HG02798 (cell line): ENCODE results near the gene H19.

Experiments used
- ATAC-seq: cut with Tn5 transposase; IDR thresholded peaks from one replicate; pipeline ENCODE4 v1.9.1; 2021; ENCODE audit warnings: mild to moderate bottlenecking; ENCODE audit not compliant: unreplicated experiment, poor library complexity

H19 gene

DNA sequence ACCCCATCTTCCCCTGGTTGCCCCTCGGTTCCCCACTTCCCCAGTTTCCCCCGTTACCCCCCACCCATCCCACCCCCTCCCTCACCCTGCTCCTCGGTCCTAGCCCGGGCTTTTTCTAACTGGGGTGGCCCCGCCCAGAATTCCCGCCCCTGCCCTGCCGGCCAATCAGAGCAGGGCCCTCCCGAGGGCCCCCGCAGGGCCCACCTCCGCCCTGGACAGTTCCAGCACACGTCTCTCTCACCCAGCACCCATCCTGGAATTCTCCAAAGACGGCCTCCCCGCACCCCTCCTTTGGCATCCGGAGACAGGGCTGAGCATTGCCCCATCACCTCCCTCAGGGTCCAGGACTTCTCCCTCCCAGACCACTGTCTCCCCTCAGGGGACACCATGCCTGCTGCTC, at the start of gene H19:
TSS of gene H19 (minus strand) at position 88 of the 400 bp plus-strand sequence.
- no peak for ATAC-seq

GRCh38 chr11:2041963-2042362, 44.3 kb upstream of the H19 start:
- ATAC-seq, result no peak

- no peak for ATAC-seq
These were observed 43.5 kb upstream of the H19 start for GRCh38 chr11:2041153-2041552.

DNA sequence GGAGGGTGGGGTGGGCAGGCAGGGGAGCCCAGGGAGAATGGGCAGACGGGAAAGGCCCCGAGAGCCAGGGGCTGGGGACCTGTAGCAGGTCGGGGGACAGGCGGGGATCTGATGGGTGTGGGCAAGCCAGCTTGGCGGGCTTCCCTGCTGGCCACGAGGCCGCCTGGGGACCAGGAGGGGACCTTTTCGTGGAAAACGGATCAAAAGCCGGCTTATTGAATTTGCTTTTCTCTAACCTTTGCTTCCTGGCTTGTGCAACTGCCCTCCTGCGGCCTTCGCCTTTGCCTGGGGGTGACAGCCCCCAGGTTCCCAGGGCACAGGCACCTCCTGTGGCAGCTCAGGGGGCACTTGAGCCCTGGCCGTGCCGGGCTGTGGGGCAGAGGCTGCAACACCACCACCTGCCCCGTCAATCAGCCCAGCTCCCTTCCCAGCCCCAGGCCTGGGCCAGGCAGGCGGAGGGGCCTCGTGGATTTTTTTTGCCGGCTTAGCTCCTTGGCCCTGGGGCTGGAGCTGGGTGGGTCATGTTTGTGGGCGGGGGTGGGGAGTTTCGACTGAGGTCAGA, 41.6 kb upstream of the H19 start:
- no peak for ATAC-seq

DNA sequence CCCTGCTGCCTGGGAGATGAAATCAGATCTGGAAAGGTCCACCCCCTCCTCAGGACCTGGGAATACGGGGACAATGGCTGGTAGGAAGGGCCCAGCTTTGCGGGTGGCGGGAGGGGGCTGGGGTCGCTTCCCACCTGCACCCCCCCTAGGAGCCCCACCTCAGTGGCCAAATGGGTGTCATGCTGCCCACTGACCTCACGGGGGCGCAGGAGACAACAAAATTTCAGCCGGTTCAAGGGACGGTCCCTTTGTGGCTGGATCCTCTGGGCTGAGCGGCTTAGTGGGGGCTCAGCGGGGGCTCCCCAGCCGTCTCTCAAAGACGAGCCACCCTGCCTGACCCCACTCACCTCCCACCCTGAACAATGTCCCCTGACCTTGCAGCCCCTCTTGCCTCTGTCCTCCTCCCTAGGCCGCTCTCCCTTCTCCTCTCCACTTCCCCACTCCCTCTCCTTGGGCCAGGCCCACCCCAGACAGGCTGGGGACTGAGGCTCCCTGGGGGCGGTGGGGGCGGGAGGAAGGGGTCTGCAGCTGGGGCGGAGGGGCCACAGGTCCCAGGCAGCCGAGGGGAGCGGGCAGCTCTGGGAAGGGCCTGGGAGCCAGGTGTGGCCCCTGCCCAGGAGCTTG, 39.3 kb upstream of the H19 start:
- ATAC-seq, result no peak

- no peak for ATAC-seq
These were observed 37.7 kb upstream of the H19 start for GRCh38 chr11:2035382-2035781.

- no peak for ATAC-seq
These were observed 33.4 kb upstream of the H19 start for GRCh38 chr11:2031058-2031457.

DNA sequence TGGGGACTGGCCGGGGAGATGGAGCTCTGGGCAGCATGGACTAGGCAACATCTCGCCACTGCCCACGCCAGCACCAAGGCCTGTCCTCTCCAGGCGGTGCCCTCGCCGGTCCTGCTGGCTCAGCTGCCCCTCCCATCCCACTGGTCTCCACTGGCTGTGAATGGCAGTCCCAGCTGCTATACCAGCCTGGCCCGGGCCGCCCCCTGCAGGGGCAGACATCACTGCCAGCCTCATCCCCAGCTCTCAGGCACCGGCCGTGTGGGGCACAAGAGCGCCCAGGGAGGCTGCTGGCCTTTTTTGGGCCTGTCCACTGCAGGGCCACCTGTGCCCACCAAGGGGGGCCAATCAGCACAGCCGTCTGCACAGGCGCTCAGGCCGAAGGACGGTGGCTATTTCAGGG, 30.1 kb upstream of the H19 start:
- no peak for ATAC-seq

DNA sequence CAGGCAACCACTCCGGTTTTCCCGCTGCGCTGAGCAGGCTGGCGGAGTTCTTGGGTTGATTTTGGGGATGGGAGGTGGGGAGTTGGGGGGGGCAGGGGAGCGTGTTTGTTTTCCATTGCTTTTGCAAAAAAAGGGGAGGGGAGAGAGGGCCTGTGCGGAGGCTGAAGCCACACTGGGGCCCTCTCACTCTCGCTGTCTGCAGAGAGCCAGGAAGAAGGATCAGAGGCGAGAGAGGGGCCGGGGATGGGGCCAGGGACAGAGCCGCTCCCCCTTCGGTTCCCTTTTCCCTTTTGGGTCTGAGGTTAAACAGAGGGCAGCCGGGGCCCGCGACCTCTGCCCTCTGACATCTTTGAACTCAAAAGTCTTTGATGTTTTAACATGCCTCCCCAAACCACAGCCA, 17.4 kb upstream of the H19 start:
- no peak for ATAC-seq

- no peak for ATAC-seq
These were observed 14.8 kb upstream of the H19 start for GRCh38 chr11:2012440-2012839.

- ATAC-seq, result no peak
These were observed 6.8 kb upstream of the H19 start for GRCh38 chr11:2004466-2004865.

- no peak for ATAC-seq
These were observed 5.2 kb upstream of the H19 start for GRCh38 chr11:2002807-2003206.

DNA sequence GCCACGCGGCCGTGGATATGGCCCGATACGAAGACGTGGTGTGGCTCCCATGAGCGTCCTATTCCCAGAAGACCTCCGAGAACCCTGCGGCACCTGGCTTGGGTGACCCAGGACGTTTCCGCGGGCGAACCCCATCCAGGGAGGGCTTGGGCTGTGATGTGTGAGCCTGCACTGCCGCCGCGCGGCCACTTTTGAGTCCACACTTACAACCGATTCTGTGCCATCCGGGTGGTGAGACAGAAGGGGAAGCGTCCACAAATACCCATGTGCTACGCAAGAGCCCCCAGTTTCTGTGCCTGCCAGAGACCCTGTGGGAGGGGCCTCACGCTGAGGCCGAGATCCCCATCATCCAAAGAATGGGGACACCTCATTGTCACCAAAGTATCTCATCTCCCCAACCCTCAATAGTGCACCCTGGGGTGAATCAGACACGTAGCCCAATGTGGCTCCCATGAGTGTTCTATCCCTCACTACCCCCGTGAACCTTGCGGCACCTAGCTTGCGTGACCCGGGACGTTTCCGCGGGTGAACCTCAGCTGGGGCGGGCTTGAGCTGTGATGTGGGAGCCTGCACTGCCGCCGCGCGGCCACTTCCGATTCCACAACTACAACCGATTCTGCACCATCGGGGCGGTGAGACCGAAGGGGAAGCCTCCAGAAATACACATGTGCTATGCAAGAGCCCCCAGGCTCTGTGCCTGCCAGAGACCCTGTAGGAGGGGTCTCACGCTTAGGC, 4.6 kb upstream of the H19 start:
- no peak for ATAC-seq

DNA sequence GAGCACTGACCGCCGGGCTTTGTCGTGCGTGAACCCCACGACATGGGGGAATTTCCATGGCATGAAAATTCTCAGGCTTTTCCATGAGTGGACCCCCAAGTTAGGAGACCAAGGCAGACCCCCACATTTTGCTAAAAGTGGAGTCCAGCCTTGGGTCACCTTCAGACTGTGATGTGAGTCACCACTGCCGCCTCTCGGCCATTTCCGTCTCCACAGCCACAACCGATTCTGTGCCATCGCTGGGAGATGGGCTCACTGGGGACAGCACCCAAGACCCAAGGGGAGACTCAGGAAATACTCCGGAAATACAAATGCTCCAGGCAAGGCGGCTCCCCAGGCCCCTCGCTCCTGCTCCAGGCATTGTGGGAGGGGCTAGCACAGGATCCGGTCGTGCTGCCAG, 1.2 kb upstream of the H19 start:
- no peak for ATAC-seq

- no peak for ATAC-seq
These were observed 648 bp upstream of the H19 start for GRCh38 chr11:1998290-1998689.

DNA sequence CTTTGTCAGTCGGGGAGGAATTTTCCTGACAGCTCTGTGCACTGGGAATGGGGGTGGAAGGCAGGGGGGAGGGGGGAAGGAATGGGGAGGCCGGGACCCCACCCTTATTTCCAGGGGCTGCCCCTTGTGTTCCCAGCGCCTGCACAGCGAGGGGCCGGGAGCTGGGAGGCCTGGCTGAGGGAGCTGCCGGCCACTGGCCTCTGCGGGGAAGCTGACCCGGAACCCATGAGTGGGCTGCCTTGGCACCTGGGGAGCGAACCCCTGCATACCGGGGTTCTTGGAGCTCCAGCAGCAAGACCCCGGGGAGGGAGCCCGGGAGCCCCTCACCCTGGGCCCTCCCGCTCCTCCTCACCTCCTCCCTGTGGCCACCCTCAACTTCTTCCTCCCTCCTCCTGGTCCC, 3.5 kb downstream of the H19 start:
- ATAC-seq, result no peak

DNA sequence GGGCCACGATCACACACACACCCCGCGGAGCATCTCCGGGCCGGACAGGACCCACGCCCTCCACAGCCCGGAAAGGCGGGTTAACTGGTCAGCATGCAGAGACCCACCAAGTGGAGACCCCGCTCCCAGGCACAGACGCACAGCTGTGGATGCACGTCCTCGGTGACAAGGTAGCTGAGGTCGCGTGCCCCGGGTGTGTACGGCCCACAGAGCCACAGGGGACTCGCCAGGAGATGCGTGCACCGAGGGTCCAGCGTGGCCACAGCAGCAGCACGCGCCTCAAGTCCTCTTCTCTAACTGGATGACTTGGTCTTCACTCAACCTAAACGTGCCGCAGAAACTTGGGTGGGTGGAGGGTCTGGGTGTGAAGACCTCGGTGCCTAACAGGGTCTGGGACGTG, 5.5 kb downstream of the H19 start:
- no peak for ATAC-seq

DNA sequence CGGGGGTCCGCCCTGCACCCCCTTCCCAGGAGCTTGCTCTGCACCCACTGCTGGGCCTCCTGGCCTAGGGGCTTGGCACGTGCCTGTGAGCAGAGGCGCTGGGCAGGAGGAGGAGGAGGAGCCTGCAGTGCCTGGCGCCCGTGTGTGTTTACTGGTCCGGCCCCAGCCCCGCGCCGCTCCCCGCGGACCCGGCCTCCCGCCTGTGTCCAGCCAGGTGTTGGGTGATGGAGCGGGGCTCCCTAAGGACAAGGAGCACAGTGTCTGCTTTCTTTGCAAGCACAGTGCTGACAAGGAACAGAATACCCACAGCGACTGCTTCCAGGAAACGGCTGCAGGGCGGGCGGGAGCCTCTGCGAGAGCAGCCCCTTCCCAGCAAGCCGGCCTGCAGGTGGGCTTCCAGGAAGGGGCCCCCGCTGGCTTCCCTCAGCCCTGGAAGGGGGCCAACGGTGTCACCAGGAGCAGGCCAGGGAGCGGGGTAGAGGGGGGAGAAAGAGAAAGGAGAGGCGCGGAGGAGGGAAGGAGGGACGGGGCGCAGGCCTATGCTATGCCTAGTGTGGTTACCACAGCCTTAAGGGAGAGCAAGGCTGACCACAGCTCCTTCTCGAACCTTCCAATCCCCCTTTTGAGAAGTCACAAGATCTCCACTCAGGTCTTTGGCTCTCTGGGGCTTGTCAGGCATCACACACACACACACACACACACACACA, 6.6 kb downstream of the H19 start:
- ATAC-seq, result no peak

DNA sequence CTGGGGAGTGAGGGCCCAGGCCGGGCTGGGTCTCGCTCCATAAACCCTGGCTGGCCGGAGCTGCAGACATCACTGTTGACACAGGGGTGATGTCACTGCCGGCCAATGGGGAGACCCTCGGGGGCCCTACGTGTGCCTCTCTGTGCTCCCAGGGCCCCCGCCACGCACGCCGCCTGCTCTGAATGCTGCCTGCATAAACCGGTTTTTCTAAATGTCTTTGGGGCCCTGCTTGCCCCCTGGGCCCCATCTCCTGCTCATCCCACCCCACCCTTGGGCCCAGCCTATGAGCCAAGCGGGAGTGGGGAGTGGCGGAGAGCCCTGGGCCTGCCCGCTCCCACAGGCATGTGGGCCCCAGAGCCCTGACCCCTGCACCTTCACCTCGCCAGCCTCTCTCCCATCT, 7.7 kb downstream of the H19 start:
- no peak for ATAC-seq

- no peak for ATAC-seq
These were observed 8.8 kb downstream of the H19 start for GRCh38 chr11:1988667-1989317.

- no peak for ATAC-seq
These were observed 9.5 kb downstream of the H19 start for GRCh38 chr11:1988174-1988573.
